Measurements from ENCODE around the gene HSPA1A.

The HSPA1A gene

GRCh38 chr6:31815025-31815838, at the start of gene HSPA1A, which contains the start of gene HSPA1L:
TSS of gene HSPA1A (plus strand) at chr6:31815543. CDS start at chr6:31815757, 214 bp downstream.
TSS of gene HSPA1L (minus strand) at chr6:31815283. CDS start at chr6:31811972, 3,311 bp downstream.
- peak; percentile 82 for DNase-seq

GRCh38 chr6:31765559-31765909, 49.8 kb upstream of the HSPA1A start:
- DNase-seq: no peak

GRCh38 chr6:31765910-31766794, 49.2 kb upstream of the HSPA1A start:
- no peak for DNase-seq

GRCh38 chr6:31767096-31767645, 48.2 kb upstream of the HSPA1A start:
- DNase-seq: no peak

GRCh38 chr6:31768363-31769257, 46.7 kb upstream of the HSPA1A start:
- DNase-seq: no peak

- DNase-seq: no peak
Observed at GRCh38 chr6:31769684-31770371, 45.5 kb upstream of the HSPA1A start.

- DNase-seq: no peak
Observed at GRCh38 chr6:31770860-31771259, 44.5 kb upstream of the HSPA1A start.

- DNase-seq: no peak
Observed at GRCh38 chr6:31771992-31772358, 43.4 kb upstream of the HSPA1A start.

- no peak for DNase-seq
Observed at GRCh38 chr6:31775184-31775583, 40.2 kb upstream of the HSPA1A start.

GRCh38 chr6:31775633-31776484, 39.5 kb upstream of the HSPA1A start:
- no peak for DNase-seq

GRCh38 chr6:31776485-31776988, 38.8 kb upstream of the HSPA1A start:
- no peak for DNase-seq

GRCh38 chr6:31776989-31777666, 38.2 kb upstream of the HSPA1A start, which contains the start of gene VWA7:
TSS of gene VWA7 (minus strand) at chr6:31777328. CDS start at chr6:31776779, 549 bp downstream.
- DNase-seq: no peak

- DNase-seq: no peak
Observed at GRCh38 chr6:31777667-31778050, 37.7 kb upstream of the HSPA1A start.

- no peak for DNase-seq
Observed at GRCh38 chr6:31778193-31778592, 37.1 kb upstream of the HSPA1A start.

- no peak for DNase-seq
Observed at GRCh38 chr6:31778999-31779885, 36.1 kb upstream of the HSPA1A start.

GRCh38 chr6:31779908-31780307, 35.4 kb upstream of the HSPA1A start:
- DNase-seq: no peak

GRCh38 chr6:31780507-31781243, 34.7 kb upstream of the HSPA1A start:
- no peak for DNase-seq

All from cortex of kidney (tissue), 1 donor.